Neural progenitor cell (in vitro differentiated cells): ENCODE results near the gene RPS10. TPM values are rescaled to one million over a fixed set of nuclear protein-coding genes. Genes with fewer than 3 reads are reported as not detected.
A peak's percentile ranks its signal among the peaks of the same experiment; 100 is the strongest.

Experiments used
- DNase-seq: peaks from one replicate; pipeline ENCODE4 v3.0.0-alpha.2; 2016; ENCODE audit warnings: low spot score
- H2AFZ ChIP-seq: fragments of 200-600 bp; sonication (generic); replicated peaks from 2 replicates; pipeline ENCODE4 v1.6.1; 2016; ENCODE audit warnings: antibody characterized with exemption
- H3F3A ChIP-seq: fragments of 200-600 bp; sonication (generic); 2 replicates; pipeline ENCODE4 v1.6.1; 2016; ENCODE audit warnings: antibody characterized with exemption, low read depth
- H3K27ac ChIP-seq: fragments of 200-600 bp; sonication (generic); 2 replicates; pipeline ENCODE4 v1.5.1; 2016; ENCODE audit warnings: mild to moderate bottlenecking
- H3K27me3 ChIP-seq: fragments of 200-600 bp; sonication (generic); 2 replicates; pipeline ENCODE4 v1.6.1; 2016; ENCODE audit warnings: mild to moderate bottlenecking, moderate library complexity
- H3K36me3 ChIP-seq: fragments of 200-600 bp; sonication (generic); 2 replicates; pipeline ENCODE4 v1.5.1; 2016
- H3K4me1 ChIP-seq: fragments of 200-600 bp; sonication (generic); 2 replicates; pipeline ENCODE4 v1.6.1; 2016; ENCODE audit warnings: mixed run types
- H3K4me2 ChIP-seq: fragments of 200-600 bp; sonication (generic); 2 replicates; pipeline ENCODE4 v1.6.1; 2016
- H3K4me3 ChIP-seq: fragments of 200-600 bp; sonication (generic); 2 replicates; pipeline ENCODE4 v1.5.1; 2016
- H3K79me2 ChIP-seq: fragments of 200-600 bp; sonication (generic); 2 replicates; pipeline ENCODE4 v1.6.1; 2016; ENCODE audit warnings: low read depth
- H3K9ac ChIP-seq: fragments of 200-600 bp; sonication (generic); 2 replicates; pipeline ENCODE4 v1.6.1; 2016
- H3K9me3 ChIP-seq: fragments of 200-600 bp; sonication (generic); 2 replicates; pipeline ENCODE4 v1.5.1; 2016; ENCODE audit warnings: low read depth
- H4K20me1 ChIP-seq: fragments of 200-600 bp; sonication (generic); 2 replicates; pipeline ENCODE4 v1.6.1; 2016; ENCODE audit warnings: low read depth
- H3K27ac Mint-ChIP-seq: 3 replicates; pipeline ENCODE4 v1.8.0; 2021; ENCODE audit warnings: mixed read lengths
- H3K27me3 Mint-ChIP-seq: 2 replicates; pipeline ENCODE4 v1.8.0; 2022; ENCODE audit warnings: low read depth, mild to moderate bottlenecking, inconsistent platforms, moderate library complexity, mixed read lengths; ENCODE audit not compliant: insufficient read depth
- H3K36me3 Mint-ChIP-seq: 3 replicates; pipeline ENCODE4 v1.8.0; 2021; ENCODE audit warnings: mixed read lengths
- H3K4me1 Mint-ChIP-seq: 3 replicates; pipeline ENCODE4 v1.8.0; 2021; ENCODE audit warnings: mixed read lengths
- H3K4me3 Mint-ChIP-seq: 3 replicates; pipeline ENCODE4 v1.8.0; 2021; ENCODE audit warnings: mild to moderate bottlenecking, moderate library complexity, mixed read lengths
- H3K9me3 Mint-ChIP-seq: 3 replicates; pipeline ENCODE4 v1.8.0; 2020; ENCODE audit warnings: mixed read lengths
- EZH2 ChIP-seq: fragments of 200-600 bp; sonication (generic); IDR thresholded peaks from 2 replicates; pipeline ENCODE4 v1.6.1; 2017; ENCODE audit warnings: antibody characterized with exemption, mild to moderate bottlenecking, moderate library complexity
- EZH2phosphoT487 ChIP-seq: fragments of 200-600 bp; sonication (generic); IDR thresholded peaks from 2 replicates; pipeline ENCODE4 v1.6.1; 2017; ENCODE audit warnings: antibody characterized with exemption
- total RNA-seq: library from RNA; depleted of rRNA; stranded (reverse); fragments of >200 nt; gene quantifications from 2 replicates; pipeline ENCODE4 v1.2.3, GENCODE V29; 2015; ENCODE audit warnings: low replicate concordance
- TF ChIP-seq, protein P1 (sequence below): fragments of 200-600 bp; sonication (generic); IDR thresholded peaks from 2 replicates; pipeline ENCODE4 v1.5.1; 2017; ENCODE audit warnings: antibody characterized with exemption, mild to moderate bottlenecking

Gene RPS10
- total RNA-seq, 1 donor from 2014 or later = 4,003 TPM

DNA sequence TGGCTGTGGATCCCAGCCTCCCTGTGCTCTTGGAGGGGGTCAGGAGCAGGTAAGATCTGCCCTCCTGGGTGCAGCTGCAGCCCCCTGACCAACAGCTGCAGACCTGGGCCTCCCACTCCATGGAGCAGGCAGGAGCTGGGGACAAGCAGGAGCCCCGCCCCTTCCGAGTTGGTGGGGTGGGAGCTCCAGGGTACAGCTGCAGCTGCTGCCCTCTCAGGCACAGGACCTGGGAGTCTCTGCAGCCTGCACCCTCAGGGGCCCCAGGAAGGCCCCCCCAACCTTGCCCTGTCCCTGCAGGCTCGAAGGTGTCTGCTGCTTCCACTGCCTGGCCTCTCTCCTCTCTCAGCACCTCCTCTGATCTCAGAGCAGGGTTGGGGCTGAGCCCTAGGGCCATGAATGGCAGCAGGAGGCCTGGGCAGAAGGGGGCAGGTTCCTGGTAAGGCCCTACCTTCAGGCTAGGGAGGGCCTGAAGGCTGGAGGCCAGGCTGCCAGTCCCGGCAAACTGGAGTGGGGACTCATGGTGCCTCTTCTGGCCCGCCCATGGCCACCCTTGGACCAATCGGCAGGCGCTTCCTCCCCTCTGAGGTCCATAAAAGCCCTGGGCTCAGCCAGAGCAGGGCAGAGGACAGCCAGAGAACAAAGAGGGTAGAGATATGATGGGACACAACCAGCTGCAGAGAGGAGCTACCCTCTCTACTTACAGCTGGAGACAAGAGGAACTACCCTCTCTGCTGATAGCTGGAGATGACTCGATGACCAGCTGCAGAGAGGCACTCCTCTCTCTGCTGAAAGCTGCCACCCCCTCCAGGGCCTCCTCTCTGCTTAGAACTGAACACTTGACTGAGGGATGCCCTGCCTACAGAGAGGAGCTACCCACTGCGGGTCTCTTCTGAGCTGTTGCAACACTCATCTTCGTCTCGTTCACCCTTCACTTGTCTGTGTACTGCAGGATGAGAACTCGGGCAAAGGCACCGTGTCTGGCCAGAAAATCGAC, 32.2 kb upstream of the RPS10 start:
- no peaks in the 10 kb centered on the region for H3K36me3 Mint-ChIP-seq
- no peak overlapping the region for H3K4me3 ChIP-seq
- H3K4me3 Mint-ChIP-seq = no peak overlapping the region
- H3K9me3 ChIP-seq = no peaks in the 10 kb centered on the region
- H3K4me2 ChIP-seq = peak overlapping the region; percentile 13
- peak overlapping the region; percentile 58 for H2AFZ ChIP-seq
- no peaks in the 10 kb centered on the region for H3K79me2 ChIP-seq
- peaks cover 23% of the 10 kb centered on the region for H3K4me1 Mint-ChIP-seq
- no peak for DNase-seq
- H3K27ac ChIP-seq = no peak overlapping the region
- peaks cover 10% of the 10 kb centered on the region for H3F3A ChIP-seq
- H4K20me1 ChIP-seq = no peaks in the 10 kb centered on the region
- peaks cover 6% of the 10 kb centered on the region for H3K27me3 Mint-ChIP-seq
- no peaks in the 10 kb centered on the region for H3K36me3 ChIP-seq
- TF ChIP-seq EZH2phosphoT487 = no peak
- TF ChIP-seq, protein P1, sequence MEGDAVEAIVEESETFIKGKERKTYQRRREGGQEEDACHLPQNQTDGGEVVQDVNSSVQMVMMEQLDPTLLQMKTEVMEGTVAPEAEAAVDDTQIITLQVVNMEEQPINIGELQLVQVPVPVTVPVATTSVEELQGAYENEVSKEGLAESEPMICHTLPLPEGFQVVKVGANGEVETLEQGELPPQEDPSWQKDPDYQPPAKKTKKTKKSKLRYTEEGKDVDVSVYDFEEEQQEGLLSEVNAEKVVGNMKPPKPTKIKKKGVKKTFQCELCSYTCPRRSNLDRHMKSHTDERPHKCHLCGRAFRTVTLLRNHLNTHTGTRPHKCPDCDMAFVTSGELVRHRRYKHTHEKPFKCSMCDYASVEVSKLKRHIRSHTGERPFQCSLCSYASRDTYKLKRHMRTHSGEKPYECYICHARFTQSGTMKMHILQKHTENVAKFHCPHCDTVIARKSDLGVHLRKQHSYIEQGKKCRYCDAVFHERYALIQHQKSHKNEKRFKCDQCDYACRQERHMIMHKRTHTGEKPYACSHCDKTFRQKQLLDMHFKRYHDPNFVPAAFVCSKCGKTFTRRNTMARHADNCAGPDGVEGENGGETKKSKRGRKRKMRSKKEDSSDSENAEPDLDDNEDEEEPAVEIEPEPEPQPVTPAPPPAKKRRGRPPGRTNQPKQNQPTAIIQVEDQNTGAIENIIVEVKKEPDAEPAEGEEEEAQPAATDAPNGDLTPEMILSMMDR = no peak
- TF ChIP-seq EZH2 = no peak
- H3K27me3 ChIP-seq = no peaks in the 10 kb centered on the region
- H3K4me1 ChIP-seq = peaks cover 11% of the 10 kb centered on the region
- peak overlapping the region; percentile 69 for H3K27ac Mint-ChIP-seq
- no peak overlapping the region for H3K9ac ChIP-seq
- H3K9me3 Mint-ChIP-seq = no peaks in the 10 kb centered on the region

DNA sequence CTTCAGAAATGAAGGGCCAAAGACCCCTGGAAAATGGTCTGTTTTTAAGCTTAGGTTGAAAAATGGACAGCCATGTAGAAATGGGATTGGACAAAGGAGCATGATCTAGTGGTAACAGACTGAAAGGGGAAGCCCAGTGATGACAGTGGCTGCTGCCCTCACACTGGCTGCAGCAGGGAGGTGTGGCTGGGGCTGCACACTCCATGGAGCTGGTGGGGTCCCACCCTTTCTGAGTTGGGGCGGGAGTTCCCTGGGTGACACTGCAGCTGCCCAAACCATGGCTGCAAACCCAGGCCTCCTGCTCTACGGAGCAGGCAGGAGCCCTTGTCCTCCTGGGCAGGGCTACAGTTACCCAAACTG, 31.5 kb upstream of the RPS10 start:
- H3K4me1 ChIP-seq = peaks cover 6% of the 10 kb centered on the region
- H2AFZ ChIP-seq = peak overlapping the region; percentile 58
- Mint-ChIP-seq H3K27ac (peak overlapping the region; percentile 68), H3K4me1 (peaks cover 20% of the 10 kb centered on the region), H3K9me3 (no peaks in the 10 kb centered on the region), H3K27me3 (peaks cover 6% of the 10 kb centered on the region), H3K36me3 (no peaks in the 10 kb centered on the region), H3K4me3 (no peak overlapping the region)
- peaks cover 4% of the 10 kb centered on the region for H3F3A ChIP-seq
- DNase-seq = no peak
- no peaks in the 10 kb centered on the region for H3K36me3 ChIP-seq
- H3K27me3 ChIP-seq = no peaks in the 10 kb centered on the region
- H3K9me3 ChIP-seq = no peaks in the 10 kb centered on the region
- no peak overlapping the region for H3K4me2 ChIP-seq
- H3K4me3 ChIP-seq = no peak overlapping the region
- H4K20me1 ChIP-seq = no peaks in the 10 kb centered on the region
- TF ChIP-seq EZH2phosphoT487 (no peak), EZH2 (no peak)
- TF ChIP-seq, protein P1 = no peak
- H3K27ac ChIP-seq = no peak overlapping the region
- H3K9ac ChIP-seq = no peak overlapping the region
- H3K79me2 ChIP-seq = no peaks in the 10 kb centered on the region

DNA sequence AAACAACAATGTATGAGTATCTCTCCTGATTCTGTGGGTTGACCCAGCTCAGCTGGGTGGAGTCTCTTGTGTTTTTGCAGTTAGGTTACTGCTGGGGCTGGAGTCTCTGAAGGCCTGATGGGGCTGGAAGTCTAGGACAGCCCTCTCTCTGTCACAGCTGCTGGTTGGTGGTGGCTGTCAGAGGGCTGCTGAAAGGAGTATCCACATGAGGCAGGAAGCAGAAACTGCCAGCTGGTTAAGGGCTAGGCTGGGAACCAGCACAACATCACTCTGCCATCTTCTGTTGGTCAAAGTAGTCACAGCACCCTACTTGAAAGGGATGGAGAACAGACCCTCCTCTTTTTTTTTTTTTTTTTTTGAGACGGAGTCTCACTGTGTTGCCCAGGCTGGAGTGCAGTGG, 30.0 kb upstream of the RPS10 start:
- Histone ChIP-seq H3K4me1 (peaks cover 6% of the 10 kb centered on the region), H3K9ac (no peak overlapping the region), H3K36me3 (no peaks in the 10 kb centered on the region), H3K27ac (no peak overlapping the region), H3K9me3 (no peaks in the 10 kb centered on the region), H3F3A (no peaks in the 10 kb centered on the region), H2AFZ (no peak overlapping the region), H4K20me1 (no peaks in the 10 kb centered on the region), H3K27me3 (no peaks in the 10 kb centered on the region), H3K79me2 (no peaks in the 10 kb centered on the region), H3K4me2 (no peak overlapping the region), H3K4me3 (no peak overlapping the region)
- peaks cover 13% of the 10 kb centered on the region for H3K4me1 Mint-ChIP-seq
- peaks cover 6% of the 10 kb centered on the region for H3K27me3 Mint-ChIP-seq
- no peaks in the 10 kb centered on the region for H3K36me3 Mint-ChIP-seq
- H3K4me3 Mint-ChIP-seq = no peak overlapping the region
- no peak overlapping the region for H3K27ac Mint-ChIP-seq
- no peaks in the 10 kb centered on the region for H3K9me3 Mint-ChIP-seq
- no peak for TF ChIP-seq EZH2
- TF ChIP-seq, protein P1 = no peak
- TF ChIP-seq EZH2phosphoT487 = no peak
- DNase-seq = no peak
